ENCODE measurements around the gene EFCAB6. TPM values are rescaled to one million over a fixed set of nuclear protein-coding genes. Genes with fewer than 3 reads are reported as not detected.

EFCAB6 gene
- total and polyA plus RNA-seq, 7 donors, result 0.45 to 5.7 (median 1.8) TPM

DNA sequence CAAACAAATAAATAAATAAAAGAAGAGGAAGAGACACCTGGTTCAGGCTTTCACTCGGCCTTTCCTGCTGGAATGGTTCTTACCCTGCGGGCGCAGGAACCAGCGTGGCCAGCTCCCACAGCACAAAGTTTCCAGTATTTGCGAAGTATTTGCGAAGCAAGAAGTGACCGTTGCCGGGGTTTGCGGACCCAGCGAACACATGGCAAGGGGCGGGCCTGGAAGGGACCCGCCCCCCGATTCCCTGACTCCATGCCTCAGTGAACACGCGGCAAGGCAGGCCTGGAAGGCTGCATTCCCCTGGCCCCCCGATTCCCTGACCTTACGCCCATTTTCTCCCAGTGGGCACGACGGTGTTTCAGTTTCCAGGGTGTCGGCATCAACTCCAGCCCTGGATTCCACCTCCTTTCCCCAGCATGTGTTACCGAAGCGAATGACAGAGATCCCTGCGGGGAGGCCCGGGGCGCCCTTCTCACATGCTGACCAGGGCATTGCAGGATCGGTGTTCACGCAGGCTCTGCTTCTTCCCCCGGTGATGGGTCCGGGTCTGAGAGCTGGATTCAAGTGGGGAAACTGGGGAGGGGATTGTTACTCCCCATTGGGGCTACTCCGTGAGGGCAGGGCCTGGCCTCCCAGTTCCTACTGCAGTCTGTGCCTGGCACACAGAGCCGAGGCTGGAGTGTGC lies 297.5 kb downstream of the EFCAB6 start:
- Histone ChIP-seq H3K4me3 (no peak overlapping the region), H3K27me3 (peaks cover 0 to 20% (median 0%) of the 10 kb centered on the region in 3 donors), H3K27ac (no peak overlapping the region), H3K4me1 (no peaks in the 10 kb centered on the region), H3K36me3 (no peaks in the 10 kb centered on the region), H3K9me3 (no peaks in the 10 kb centered on the region)
- no peak for DNase-seq
- WGBS, 2 donors, result 84 to 86% methylated on average over 31 of the region's 31 CpGs
- intact Hi-C loops (cut with DNase I), result no loop called here
- no peak for TF ChIP-seq POLR2A (IDR thresholded peaks at IDR 0.05)
- TF ChIP-seq EP300 (IDR thresholded peaks at IDR 0.05), result no peak
- no peak for TF ChIP-seq POLR2AphosphoS5 (IDR thresholded peaks at IDR 0.05)
- TF ChIP-seq CTCF (IDR thresholded peaks at IDR 0.05), result no peak

DNA sequence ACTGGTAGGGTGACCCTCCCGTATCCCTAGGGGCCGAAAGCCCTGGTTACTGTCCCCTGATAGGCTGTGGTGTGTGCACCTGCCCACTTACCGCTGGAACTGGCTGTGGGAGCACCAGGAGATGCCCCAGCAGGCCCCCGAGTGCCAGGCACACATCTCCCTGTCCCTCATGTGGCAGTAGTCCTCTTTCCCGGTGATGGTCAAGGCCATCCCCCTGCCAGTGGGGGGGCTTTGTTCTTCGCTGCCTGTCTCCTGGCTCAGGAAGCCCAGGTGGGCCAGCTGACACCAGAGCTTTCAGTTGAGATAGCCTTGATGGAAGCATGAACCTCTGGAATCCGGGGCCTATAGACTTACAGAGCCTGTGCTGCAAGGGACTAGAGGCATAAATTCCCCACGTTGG lies 299.8 kb downstream of the EFCAB6 start:
- DNase-seq, result no peak
- TF ChIP-seq CTCF (IDR thresholded peaks at IDR 0.05) (no peak), POLR2AphosphoS5 (IDR thresholded peaks at IDR 0.05) (no peak), EP300 (IDR thresholded peaks at IDR 0.05) (no peak), POLR2A (IDR thresholded peaks at IDR 0.05) (no peak)
- Histone ChIP-seq H3K4me1 (no peaks in the 10 kb centered on the region), H3K27me3 (peaks cover 0 to 14% (median 0%) of the 10 kb centered on the region in 3 donors), H3K36me3 (no peaks in the 10 kb centered on the region), H3K27ac (no peak overlapping the region), H3K4me3 (no peak overlapping the region), H3K9me3 (no peaks in the 10 kb centered on the region)
- intact Hi-C loops (cut with DNase I), result no loop called here
- WGBS, 2 donors, result 69 to 80% methylated on average over 8 of the region's 8 CpGs

DNA sequence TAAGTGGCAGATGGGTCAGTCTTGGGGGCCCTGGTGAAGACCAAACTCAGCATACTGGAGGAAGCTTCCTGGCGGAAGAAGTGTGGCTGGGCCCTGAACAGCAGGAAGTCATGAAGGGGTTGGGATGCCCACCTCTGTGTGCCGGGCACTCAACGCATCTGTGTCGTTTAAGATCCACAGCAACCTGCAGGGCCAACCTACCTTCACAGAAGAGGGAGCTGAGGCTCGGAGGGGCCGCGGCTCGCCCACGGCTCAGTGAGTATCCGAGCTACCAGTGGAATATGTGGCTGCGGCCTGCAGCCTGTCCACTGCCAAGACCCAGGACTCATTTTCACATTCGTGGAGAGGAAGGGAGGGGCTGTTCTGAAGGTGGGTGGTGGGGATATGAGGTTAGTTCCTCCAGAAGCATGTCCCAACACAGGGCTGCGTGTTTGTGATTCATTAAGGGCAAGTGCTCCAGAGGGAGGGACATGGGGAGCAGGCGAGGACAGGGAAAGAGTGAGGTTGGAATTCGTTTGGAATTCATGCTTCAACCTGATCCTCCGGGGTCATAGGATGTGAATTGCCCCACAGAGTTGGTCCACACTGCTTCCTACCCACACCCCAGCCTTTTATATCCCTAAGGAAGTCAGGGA lies 300.7 kb downstream of the EFCAB6 start:
- no peak for DNase-seq
- Histone ChIP-seq H3K9me3 (no peaks in the 10 kb centered on the region), H3K4me3 (no peak overlapping the region), H3K27me3 (peaks cover 0 to 9% (median 0%) of the 10 kb centered on the region in 3 donors), H3K27ac (no peak overlapping the region), H3K36me3 (no peaks in the 10 kb centered on the region), H3K4me1 (no peaks in the 10 kb centered on the region)
- 76 to 82% methylated on average over 16 of the region's 16 CpGs for WGBS, 2 donors
- intact Hi-C loops (cut with DNase I), result no loop called here
- TF ChIP-seq POLR2AphosphoS5 (IDR thresholded peaks at IDR 0.05) (no peak), CTCF (IDR thresholded peaks at IDR 0.05) (no peak), POLR2A (IDR thresholded peaks at IDR 0.05) (no peak), EP300 (IDR thresholded peaks at IDR 0.05) (no peak)

DNA sequence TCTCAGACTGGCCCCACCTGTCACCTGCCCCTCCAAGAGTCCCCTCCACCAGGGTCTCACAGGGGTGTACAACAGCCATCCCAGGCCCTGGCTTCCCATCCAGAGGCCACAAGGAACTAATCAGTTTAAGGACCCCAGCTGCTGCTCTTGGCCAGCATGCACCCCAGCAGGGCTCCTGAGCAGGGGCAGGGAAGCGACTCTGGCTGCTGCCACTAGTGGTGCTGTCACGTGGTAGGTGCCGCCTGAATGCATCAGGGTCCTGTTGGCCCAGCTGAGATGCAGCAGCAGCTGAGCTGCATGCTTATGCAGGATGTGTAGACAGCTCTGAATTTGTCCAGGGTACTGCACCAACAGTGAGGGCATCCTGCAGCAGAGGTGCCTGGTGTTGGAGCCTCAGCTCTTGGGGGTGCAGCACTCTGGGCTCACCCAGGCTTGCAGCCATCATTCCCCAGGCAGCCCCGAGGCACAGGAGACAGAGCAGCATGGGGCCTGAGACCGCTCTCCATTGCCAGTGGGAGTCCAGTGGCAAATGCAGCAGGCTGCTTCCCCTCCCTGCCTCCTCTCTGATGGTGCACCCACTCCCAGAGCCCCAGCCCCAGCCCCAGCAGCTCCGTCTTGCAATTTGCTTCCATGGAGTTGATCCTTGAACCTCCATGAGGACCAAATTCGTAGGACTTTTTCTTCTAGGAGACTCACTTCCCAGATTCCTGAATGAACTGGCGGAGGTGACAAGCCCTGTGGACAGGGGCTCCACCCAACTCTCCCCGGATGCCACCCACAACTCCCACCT lies 301.6 kb downstream of the EFCAB6 start:
- TF ChIP-seq POLR2AphosphoS5 (IDR thresholded peaks at IDR 0.05) (no peak), EP300 (IDR thresholded peaks at IDR 0.05) (no peak), CTCF (IDR thresholded peaks at IDR 0.05) (no peak), POLR2A (IDR thresholded peaks at IDR 0.05) (no peak)
- 66 to 78% methylated on average over 9 of the region's 9 CpGs for WGBS, 2 donors
- no peaks in the 10 kb centered on the region for H3K36me3 ChIP-seq
- no peaks in the 10 kb centered on the region for H3K4me1 ChIP-seq
- H3K9me3 ChIP-seq, result no peaks in the 10 kb centered on the region
- H3K4me3 ChIP-seq, result no peak overlapping the region
- intact Hi-C loops (cut with DNase I), result no loop called here
- DNase-seq, result no peak
- no peak overlapping the region for H3K27ac ChIP-seq
- H3K27me3 ChIP-seq, result peaks cover 0 to 9% (median 0%) of the 10 kb centered on the region in 3 donors
